IMR-90 (cell line): ENCODE results near the gene CHIT1. TPM values are rescaled to one million over a fixed set of nuclear protein-coding genes. Genes with fewer than 3 reads are reported as not detected.
A peak's percentile ranks its signal among the peaks of the same experiment; 100 is the strongest.

Experiments
- ATAC-seq: fragments of 200-7000 bp; cut with Tn5 transposase; 2 replicates; pipeline ENCODE4 v1.9.1; 2020; ENCODE audit warnings: low read depth, mild to moderate bottlenecking, moderate library complexity
- BruUV-seq: library from RNA; stranded (reverse); fragments of 400-500 nt; replicated peaks from 2 replicates; lab custom pipeline; 2021; lab: Mats Ljungman, UMichigan
- CTCF ChIA-PET: fragments of 300-600 bp; formaldehyde crosslinking; extraction: SDS; loops from one replicate; lab custom pipeline; 2021; ENCODE audit warnings: antibody characterized with exemption; lab: Yijun Ruan, JAX
- POLR2A ChIA-PET: fragments of 300-600 bp; sonication (Branson Sonifier 250); formaldehyde crosslinking; loops from one replicate; lab custom pipeline; 2022; ENCODE audit warnings: antibody characterized with exemption; ENCODE audit not compliant: unreplicated experiment; lab: Charles Lee
- DNase-seq: peaks from one replicate; pipeline ENCODE4 v3.0.0; 2013
- H2AFZ ChIP-seq: replicated peaks from 2 replicates; pipeline ENCODE3; 2013; ENCODE audit warnings: low read length, mild to moderate bottlenecking; ENCODE audit not compliant: poor library complexity
- H2AK5ac ChIP-seq: 2 replicates; pipeline ENCODE4 v1.6.1; 2013; ENCODE audit warnings: low read depth, low read length, inconsistent platforms
- H2AK9ac ChIP-seq: replicated peaks from 2 replicates; pipeline ENCODE3; 2013; ENCODE audit warnings: mild to moderate bottlenecking, low read depth, low read length, moderate library complexity; ENCODE audit not compliant: poor library complexity
- H2BK120ac ChIP-seq: 2 replicates; pipeline ENCODE4 v1.6.1; 2013; ENCODE audit warnings: low read depth, low read length, inconsistent platforms
- H2BK15ac ChIP-seq: 3 replicates; pipeline ENCODE4 v1.6.1; 2013; ENCODE audit warnings: low read depth, low read length, inconsistent platforms
- H2BK20ac ChIP-seq: 2 replicates; pipeline ENCODE4 v1.6.1; 2013; ENCODE audit warnings: low read depth, mild to moderate bottlenecking, inconsistent platforms, low read length, moderate library complexity
- H2BK5ac ChIP-seq: 2 replicates; pipeline ENCODE4 v1.6.1; 2013; ENCODE audit warnings: mild to moderate bottlenecking, low read depth, low read length, inconsistent platforms; ENCODE audit not compliant: poor library complexity, severe bottlenecking
- H3K14ac ChIP-seq: replicated peaks from 2 replicates; pipeline ENCODE4 v1.6.1; 2013; ENCODE audit warnings: low read depth, low read length, inconsistent platforms
- H3K18ac ChIP-seq: 2 replicates; pipeline ENCODE4 v1.6.1; 2013; ENCODE audit warnings: low read depth, low read length, control low read depth
- H3K23ac ChIP-seq: 2 replicates; pipeline ENCODE4 v1.6.1; 2013; ENCODE audit warnings: low read depth, low read length, inconsistent platforms
- H3K27ac ChIP-seq: 2 replicates; pipeline ENCODE4 v1.5.1; 2013; ENCODE audit warnings: mild to moderate bottlenecking, control low read depth, low read length; ENCODE audit not compliant: insufficient read depth
- H3K27me3 ChIP-seq: 2 replicates; pipeline ENCODE4 v1.6.1; 2013; ENCODE audit warnings: low read length; ENCODE audit not compliant: control insufficient read depth, insufficient read depth
- H3K36me3 ChIP-seq: 2 replicates; pipeline ENCODE4 v1.6.1; 2013; ENCODE audit warnings: low read length, mixed read lengths; ENCODE audit not compliant: control insufficient read depth, insufficient read depth
- H3K4ac ChIP-seq: 2 replicates; pipeline ENCODE4 v1.6.1; 2013; ENCODE audit warnings: low read depth, low read length, inconsistent platforms
- H3K4me1 ChIP-seq: 2 replicates; pipeline ENCODE4 v1.6.1; 2013; ENCODE audit warnings: low read length, mixed read lengths; ENCODE audit not compliant: control insufficient read depth, insufficient read depth
- H3K4me2 ChIP-seq: 2 replicates; pipeline ENCODE4 v1.6.1; 2013; ENCODE audit warnings: low read depth, mild to moderate bottlenecking, control low read depth, low read length, moderate library complexity
- H3K4me3 ChIP-seq: 2 replicates; pipeline ENCODE4 v1.5.1; 2013; ENCODE audit warnings: low read depth, mild to moderate bottlenecking, control low read depth, low read length, moderate library complexity; ENCODE audit not compliant: insufficient read depth
- H3K56ac ChIP-seq: 2 replicates; pipeline ENCODE4 v1.6.1; 2013; ENCODE audit warnings: low read length, inconsistent platforms; ENCODE audit not compliant: insufficient read depth; ENCODE audit errors: extremely low read depth
- H3K79me1 ChIP-seq, 2 experiments: 2 replicates each; pipeline ENCODE4 v1.6.1; 2013; ENCODE audit warnings: low read length in 2 of 2, inconsistent platforms in 1 of 2, low read depth in 1 of 2
- H3K9ac ChIP-seq: 2 replicates; pipeline ENCODE4 v1.6.1; 2013; ENCODE audit warnings: low read depth, low read length, control low read depth
- H3K9me1 ChIP-seq: 2 replicates; pipeline ENCODE4 v1.6.1; 2013; ENCODE audit warnings: low read length, inconsistent platforms; ENCODE audit not compliant: insufficient read depth
- H3K9me3 ChIP-seq: 2 replicates; pipeline ENCODE4 v1.6.1; 2013; ENCODE audit warnings: low read length; ENCODE audit not compliant: control insufficient read depth, insufficient read depth
- H4K20me1 ChIP-seq: 2 replicates; pipeline ENCODE4 v1.6.1; 2013; ENCODE audit warnings: low read length, inconsistent platforms; ENCODE audit not compliant: insufficient read depth
- H4K5ac ChIP-seq: 2 replicates; pipeline ENCODE4 v1.6.1; 2013; ENCODE audit warnings: mild to moderate bottlenecking, low read depth, low read length, control low read depth
- H4K8ac ChIP-seq, 2 experiments: 2 replicates each; pipeline ENCODE4 v1.6.1; 2013; ENCODE audit warnings: low read depth in 2 of 2, low read length in 2 of 2, control low read depth in 1 of 2, inconsistent platforms in 1 of 2
- H4K91ac ChIP-seq: 2 replicates; pipeline ENCODE4 v1.6.1; 2013; ENCODE audit warnings: low read depth, low read length, inconsistent platforms; ENCODE audit not compliant: insufficient read depth
- BHLHE40 ChIP-seq: fragments of 150-350 bp; IDR thresholded peaks from 2 replicates; pipeline ENCODE4 v1.6.1; 2016; ENCODE audit warnings: mild to moderate bottlenecking, low read depth, low read length
- MAZ ChIP-seq: IDR thresholded peaks from 2 replicates; pipeline ENCODE4 v1.6.1; 2012; ENCODE audit warnings: low read depth, mild to moderate bottlenecking, low read length, improper control_type of control experiment, moderate library complexity, borderline replicate concordance
- MXI1 ChIP-seq: IDR thresholded peaks from 2 replicates; pipeline ENCODE4 v1.6.1; 2012; ENCODE audit warnings: low read depth, mild to moderate bottlenecking, low read length, moderate library complexity, borderline replicate concordance
- NFE2L2 ChIP-seq: fragments of 150-350 bp; IDR thresholded peaks from 2 replicates; pipeline ENCODE4 v1.6.1; 2016; ENCODE audit warnings: low read depth, mild to moderate bottlenecking, low read length
- POLR2A ChIP-seq: IDR thresholded peaks from 2 replicates; pipeline ENCODE4 v1.6.1; 2012; ENCODE audit warnings: mild to moderate bottlenecking, low read depth, low read length
- RAD21 ChIP-seq: IDR thresholded peaks from 2 replicates; pipeline ENCODE4 v1.6.1; 2012; ENCODE audit warnings: low read length, improper control_type of control experiment
- RFX5 ChIP-seq: IDR thresholded peaks from 2 replicates; pipeline ENCODE4 v1.8.0; 2012; ENCODE audit warnings: low read depth, mild to moderate bottlenecking, low read length, moderate library complexity
- SMC3 ChIP-seq: fragments of 150-350 bp; IDR thresholded peaks from 2 replicates; pipeline ENCODE4 v1.6.1; 2016; ENCODE audit warnings: low read depth, mild to moderate bottlenecking, antibody characterized with exemption, low read length, moderate library complexity
- WGBS, 2 experiments: methylation state at CpG; one replicate each; pipeline versions ENCODE4 v1.1.5 to v1.1.7; 2013; ENCODE audit warnings: missing lambda C conversion rate in 2 of 2; ENCODE audit not compliant: insufficient read length in 1 of 2; ENCODE audit errors: extremely low coverage in 2 of 2; 5-methylcytosine and 5-hydroxymethylcytosine counted together
- dilution Hi-C: fragments of 300-500 bp; cut with HindIII; formaldehyde crosslinking; loops from one replicate; pipeline ENCODE4 v1.14.3; 2018; ENCODE audit warnings: low sequenced_read_pairs; ENCODE audit not compliant: unreplicated experiment
- in situ Hi-C: fragments of 300-500 bp; cut with MboI; formaldehyde crosslinking; loops from 3 replicates; pipeline ENCODE4 v1.14.3; 2019; ENCODE audit warnings: low sequenced_read_pairs, inconsistent platforms, mixed read lengths
- intact Hi-C: fragments of 100-400 bp; cut with micrococcal nuclease; formaldehyde crosslinking; loops from 2 replicates; pipeline ENCODE4 v1.10.0; 2022
- polyA plus RNA-seq, 3 experiments: library from polyadenylated mRNA; depleted of rRNA; stranded (reverse); fragments of >200 nt; gene quantifications; 2 replicates each; pipeline ENCODE4 v1.2.3, GENCODE V29; 2012; ENCODE audit warnings: low replicate concordance in 1 of 3
- total RNA-seq: library from RNA; depleted of rRNA; stranded (reverse); fragments of >200 nt; gene quantifications from 2 replicates; pipeline ENCODE4 v1.2.3, GENCODE V29; 2012
- TF ChIP-seq, protein P1 (sequence below): fragments of 150-350 bp; IDR thresholded peaks from 2 replicates; pipeline ENCODE4 v1.6.1; 2016; ENCODE audit warnings: low read depth, mild to moderate bottlenecking, low read length, moderate library complexity, borderline replicate concordance
- TF ChIP-seq, protein P2 (sequence below): conservative IDR thresholded peaks from 2 replicates; pipeline ENCODE4 v1.5.1; 2012; ENCODE audit warnings: mild to moderate bottlenecking, low read depth, low read length, improper control_type of control experiment

The CHIT1 gene
- total and polyA plus RNA-seq, 2 of the 4 experiments (the other 2 are of a cell fraction): not detected

DNA sequence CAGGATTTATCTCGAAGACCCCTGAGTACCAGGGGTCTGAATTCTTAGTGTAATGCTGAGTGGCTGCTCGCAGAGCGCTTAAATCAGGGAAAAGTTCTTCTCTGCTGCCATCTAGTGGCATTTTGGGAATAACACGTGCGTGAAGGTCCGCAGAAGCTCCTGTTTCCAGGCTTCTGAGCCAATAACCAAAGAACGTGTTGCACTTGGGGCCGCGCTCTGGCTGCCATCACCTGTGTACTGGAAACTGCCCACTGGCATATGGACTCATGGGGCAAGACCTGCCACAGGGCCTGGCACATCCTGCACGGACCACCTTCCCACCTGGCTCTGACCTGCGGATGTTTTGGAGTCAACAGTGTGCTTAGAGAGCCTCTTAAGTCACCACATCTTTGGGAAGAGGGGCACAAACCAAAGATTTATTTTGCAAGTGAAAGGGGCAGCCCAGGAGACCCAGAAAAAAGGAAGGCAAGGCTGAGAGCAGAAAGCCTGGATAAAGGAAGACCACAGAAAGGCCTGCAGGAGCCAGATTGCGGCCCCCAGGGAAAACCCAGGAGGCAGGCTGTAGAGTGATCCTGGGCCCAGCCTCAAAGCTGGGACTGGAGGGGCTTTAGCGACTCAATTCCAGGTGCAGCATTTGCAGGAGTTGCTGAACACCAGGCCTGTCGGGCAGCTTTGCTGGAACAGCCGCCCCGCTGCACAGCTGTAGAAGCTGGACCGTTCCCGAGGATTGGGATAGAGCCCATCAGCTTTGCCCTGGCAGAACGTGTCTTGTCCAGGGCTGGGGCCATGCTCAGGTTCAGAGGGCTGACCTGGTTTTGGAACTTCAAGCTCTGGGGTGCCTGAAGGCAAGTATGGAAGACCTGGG is 13.0 kb downstream of the CHIT1 start (continued):
- TF ChIP-seq, protein P1, sequence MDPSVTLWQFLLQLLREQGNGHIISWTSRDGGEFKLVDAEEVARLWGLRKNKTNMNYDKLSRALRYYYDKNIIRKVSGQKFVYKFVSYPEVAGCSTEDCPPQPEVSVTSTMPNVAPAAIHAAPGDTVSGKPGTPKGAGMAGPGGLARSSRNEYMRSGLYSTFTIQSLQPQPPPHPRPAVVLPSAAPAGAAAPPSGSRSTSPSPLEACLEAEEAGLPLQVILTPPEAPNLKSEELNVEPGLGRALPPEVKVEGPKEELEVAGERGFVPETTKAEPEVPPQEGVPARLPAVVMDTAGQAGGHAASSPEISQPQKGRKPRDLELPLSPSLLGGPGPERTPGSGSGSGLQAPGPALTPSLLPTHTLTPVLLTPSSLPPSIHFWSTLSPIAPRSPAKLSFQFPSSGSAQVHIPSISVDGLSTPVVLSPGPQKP: no peak

- Histone ChIP-seq H3K27ac (no peak overlapping the region), H4K8ac (no peak overlapping the region), H3K27me3 (peaks cover 36% of the 10 kb centered on the region), H3K18ac (no peak overlapping the region), H2AK9ac (no peak overlapping the region), H3K4me1 (no peaks in the 10 kb centered on the region), H4K20me1 (no peaks in the 10 kb centered on the region; the same call in 1 of the 2 replicates), H3K9me1 (no peaks in the 10 kb centered on the region), H4K91ac (no peak overlapping the region), H3K4me3 (no peak overlapping the region), H3K56ac (no peak overlapping the region), H3K9ac (no peak overlapping the region), H3K4ac (no peak overlapping the region), H2BK5ac (no peak overlapping the region), H3K9me3 (no peaks in the 10 kb centered on the region), H2BK20ac (no peak overlapping the region), H3K36me3 (no peaks in the 10 kb centered on the region), H2AFZ (no peak overlapping the region), H2BK120ac (no peak overlapping the region), H3K4me2 (no peak overlapping the region), H3K23ac (no peak overlapping the region), H4K5ac (no peak overlapping the region), H3K79me1 (no peaks in the 10 kb centered on the region), H3K14ac (no peak overlapping the region), H2BK15ac (no peak overlapping the region), H2AK5ac (peak overlapping the region; percentile 20; the same call in 1 of the 2 replicates)
- CTCF ChIA-PET: interaction anchor here (0.9 to 3.6 kb wide), 9 partner anchors 12 to 177 kb away, joined by 3 to 49 read pairs (median 5); partner anchors contain the start of gene ADORA1
- POLR2A ChIA-PET: interaction anchor here (0.6 kb wide), 1 partner anchor 26 kb away, joined by 9 read pairs; no protein-coding TSS in a partner anchor
- in situ Hi-C loops (loop anchor here (5.0 kb wide), 1 partner anchor 178 kb away; no protein-coding TSS in a partner anchor), dilution Hi-C loops (no loop called here), intact Hi-C loops (no loop called here)
- DNase-seq (no peak), ATAC-seq (no peak)
- WGBS, 2 experiments: 40% methylated on average over 1 of the region's 9 CpGs; no CpG with 5 or more reads in 1 of the 2 experiments
- TF ChIP-seq MXI1: no peak
- no peak for TF ChIP-seq RFX5
- no peak for TF ChIP-seq SMC3
- TF ChIP-seq, protein P2, sequence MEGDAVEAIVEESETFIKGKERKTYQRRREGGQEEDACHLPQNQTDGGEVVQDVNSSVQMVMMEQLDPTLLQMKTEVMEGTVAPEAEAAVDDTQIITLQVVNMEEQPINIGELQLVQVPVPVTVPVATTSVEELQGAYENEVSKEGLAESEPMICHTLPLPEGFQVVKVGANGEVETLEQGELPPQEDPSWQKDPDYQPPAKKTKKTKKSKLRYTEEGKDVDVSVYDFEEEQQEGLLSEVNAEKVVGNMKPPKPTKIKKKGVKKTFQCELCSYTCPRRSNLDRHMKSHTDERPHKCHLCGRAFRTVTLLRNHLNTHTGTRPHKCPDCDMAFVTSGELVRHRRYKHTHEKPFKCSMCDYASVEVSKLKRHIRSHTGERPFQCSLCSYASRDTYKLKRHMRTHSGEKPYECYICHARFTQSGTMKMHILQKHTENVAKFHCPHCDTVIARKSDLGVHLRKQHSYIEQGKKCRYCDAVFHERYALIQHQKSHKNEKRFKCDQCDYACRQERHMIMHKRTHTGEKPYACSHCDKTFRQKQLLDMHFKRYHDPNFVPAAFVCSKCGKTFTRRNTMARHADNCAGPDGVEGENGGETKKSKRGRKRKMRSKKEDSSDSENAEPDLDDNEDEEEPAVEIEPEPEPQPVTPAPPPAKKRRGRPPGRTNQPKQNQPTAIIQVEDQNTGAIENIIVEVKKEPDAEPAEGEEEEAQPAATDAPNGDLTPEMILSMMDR: no peak
- TF ChIP-seq BHLHE40: no peak
- TF ChIP-seq MAZ: no peak
- no peak for TF ChIP-seq NFE2L2
- no peak for TF ChIP-seq POLR2A
- TF ChIP-seq RAD21: no peak
- no TSS peak for BruUV-seq
Measured at GRCh38 chr1:203215573-203215972, 13.9 kb downstream of the CHIT1 start.
